GM18861 (cell line): ENCODE results near the gene B3GALT5.
"Not testable (repeated sequence)": the region's sequence is repeated elsewhere in the genome, so short reads cannot be mapped to it uniquely, and the experiment has no call there.

Experiments used
- ATAC-seq: cut with Tn5 transposase; IDR thresholded peaks from one replicate; pipeline ENCODE4 v1.9.1; 2021; ENCODE audit not compliant: unreplicated experiment

B3GALT5 gene

DNA sequence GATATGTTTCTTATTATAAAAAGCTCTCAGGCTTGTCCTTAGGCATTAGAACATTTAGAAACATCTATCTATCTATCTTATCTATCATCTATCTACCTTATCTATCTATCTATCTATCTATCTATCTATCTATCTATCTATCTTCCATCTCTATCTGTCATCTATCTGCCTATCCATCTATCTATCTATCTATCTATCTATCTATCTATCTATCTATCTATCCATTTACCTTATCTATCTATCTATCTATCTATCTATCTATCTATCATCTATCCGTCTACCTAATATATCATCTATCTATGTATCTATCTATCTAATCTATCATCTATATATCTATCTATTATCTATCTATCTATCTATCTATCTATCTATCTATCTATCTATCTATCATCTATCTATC lies 77.1 kb downstream of the B3GALT5 start:
- ATAC-seq: not testable (repeated sequence)

DNA sequence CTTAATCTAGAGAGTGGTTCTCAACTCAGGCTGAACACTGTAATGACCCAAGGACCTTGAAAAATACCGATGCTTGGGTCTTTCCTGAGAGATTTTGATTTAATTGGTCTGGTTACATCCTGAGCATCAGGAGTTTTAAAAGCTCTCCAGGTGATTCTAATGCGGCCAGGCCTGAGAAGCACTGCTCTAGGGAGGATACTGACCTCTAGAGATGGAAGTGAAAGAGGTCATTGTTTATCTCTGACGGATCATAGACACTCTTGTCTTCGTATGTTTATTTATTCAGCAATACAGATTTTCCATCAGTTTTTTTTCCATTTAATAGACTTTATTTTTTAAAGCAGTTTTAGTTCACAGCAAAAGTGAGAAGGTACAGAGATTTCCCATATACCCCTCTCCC lies 77.7 kb downstream of the B3GALT5 start:
- no peak for ATAC-seq

DNA sequence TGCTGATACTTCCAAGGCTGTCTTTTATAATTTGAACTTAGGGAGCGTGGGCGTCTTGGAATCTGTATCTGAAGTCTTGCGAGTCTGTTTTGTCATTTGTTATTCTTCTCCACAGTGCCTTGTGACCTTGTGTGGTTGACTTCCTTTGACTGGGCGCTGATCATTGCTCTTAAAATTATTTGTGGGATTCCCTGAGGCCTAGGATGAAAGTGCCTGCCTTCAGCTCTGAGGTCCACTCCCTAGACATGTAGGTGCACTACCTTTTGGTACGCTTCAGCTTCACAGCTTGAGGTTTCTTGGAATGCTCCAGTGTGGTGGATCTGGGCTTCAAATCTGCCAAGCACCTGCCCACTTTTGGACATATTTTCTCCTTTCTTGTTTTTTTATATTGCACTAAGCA lies 82.0 kb downstream of the B3GALT5 start:
- no peak for ATAC-seq

DNA sequence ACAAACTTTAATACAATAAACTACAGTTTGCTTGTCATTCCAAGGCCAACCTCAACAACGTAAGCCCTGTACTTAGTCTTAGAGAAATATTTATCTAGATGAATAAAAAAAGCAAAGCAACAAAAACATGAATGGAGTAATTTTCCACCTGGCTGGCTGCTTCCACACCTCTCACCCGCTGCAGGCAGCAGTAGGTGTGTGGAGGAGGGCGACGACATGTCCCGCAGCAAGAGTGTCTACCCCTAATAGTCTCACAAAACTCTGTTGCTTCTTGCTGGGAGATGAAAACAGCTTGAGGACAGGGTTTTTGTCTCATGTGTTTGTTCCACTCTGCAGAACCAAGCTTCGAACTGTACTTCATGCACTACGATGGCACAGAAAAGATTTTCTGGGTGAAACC lies 83.5 kb downstream of the B3GALT5 start:
- no peak for ATAC-seq

DNA sequence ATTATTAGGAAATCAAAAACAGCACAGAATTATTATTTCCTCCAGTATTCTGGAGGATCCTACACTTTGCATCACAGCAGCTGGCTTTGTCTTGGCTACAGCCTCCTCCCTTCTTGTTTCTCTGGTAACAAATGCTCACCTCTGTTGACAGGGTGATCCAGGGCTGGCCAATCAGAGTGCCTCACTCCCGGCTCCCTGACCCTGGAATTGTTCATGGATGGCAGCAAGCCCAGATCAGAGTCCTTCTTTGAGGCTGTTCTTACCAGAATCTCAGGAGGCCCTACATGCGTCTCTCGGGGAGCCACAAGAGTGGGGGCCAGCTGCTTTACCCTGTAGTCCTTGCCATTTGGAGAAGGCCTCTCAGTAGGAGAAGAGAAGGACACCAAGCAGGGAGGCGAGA lies 83.9 kb downstream of the B3GALT5 start:
- ATAC-seq: no peak

DNA sequence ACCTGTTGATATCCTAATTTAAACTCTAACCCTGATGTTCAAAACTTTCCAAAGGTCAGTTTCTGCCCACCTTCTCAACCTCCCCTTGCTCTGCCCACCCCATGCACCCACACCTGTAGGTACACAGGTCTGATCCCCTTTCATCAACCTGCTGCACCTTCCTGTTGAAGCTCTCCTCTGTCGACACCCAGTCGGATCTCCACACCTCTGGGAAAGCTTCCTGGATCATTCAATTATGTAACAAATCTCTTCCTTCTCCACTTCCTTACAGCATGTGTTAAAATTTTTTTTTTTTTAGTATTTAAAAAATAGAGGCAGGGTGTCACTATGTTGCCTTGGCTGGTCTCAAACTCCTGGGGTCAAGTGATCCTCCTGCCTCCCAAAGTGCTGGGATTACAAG lies 87.6 kb downstream of the B3GALT5 start:
- no peak for ATAC-seq

DNA sequence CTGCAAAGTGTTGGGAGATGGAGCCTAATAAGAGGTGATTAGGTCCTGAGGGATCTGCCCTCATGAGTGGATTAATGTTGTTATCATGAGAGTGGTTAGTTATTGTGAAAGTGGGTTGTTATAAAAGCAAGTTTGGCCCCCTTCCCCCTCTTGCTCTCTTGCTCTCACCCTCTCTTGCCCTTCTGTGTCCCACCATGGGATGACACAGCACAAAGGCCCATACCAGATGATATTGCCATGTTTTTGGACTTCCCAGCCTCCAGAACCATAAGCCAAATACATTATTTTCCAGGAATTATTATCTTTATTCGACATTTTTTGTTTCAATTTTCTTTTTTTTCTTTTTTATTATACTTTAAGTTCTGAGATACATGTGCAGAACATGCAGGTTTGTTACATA lies 90.8 kb downstream of the B3GALT5 start:
- no peak for ATAC-seq

DNA sequence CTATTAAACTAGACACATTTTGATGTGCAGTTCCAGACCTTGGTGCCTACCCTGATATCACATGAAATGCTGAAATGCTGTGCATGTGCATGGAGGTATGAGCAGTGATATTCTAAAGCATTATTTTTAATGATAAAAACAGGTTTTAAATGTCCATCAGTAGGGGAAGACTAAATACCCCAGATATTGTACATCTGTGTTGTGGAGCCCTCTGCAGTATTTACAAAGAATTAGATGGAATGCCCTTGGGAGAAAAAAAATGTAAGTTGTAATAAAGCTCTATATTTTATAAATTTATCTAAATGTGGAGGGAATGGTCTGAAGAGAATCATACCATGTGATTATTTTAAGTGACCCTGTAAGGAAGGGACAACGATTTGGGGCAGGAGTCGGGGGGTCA lies 93.1 kb downstream of the B3GALT5 start:
- ATAC-seq: no peak

DNA sequence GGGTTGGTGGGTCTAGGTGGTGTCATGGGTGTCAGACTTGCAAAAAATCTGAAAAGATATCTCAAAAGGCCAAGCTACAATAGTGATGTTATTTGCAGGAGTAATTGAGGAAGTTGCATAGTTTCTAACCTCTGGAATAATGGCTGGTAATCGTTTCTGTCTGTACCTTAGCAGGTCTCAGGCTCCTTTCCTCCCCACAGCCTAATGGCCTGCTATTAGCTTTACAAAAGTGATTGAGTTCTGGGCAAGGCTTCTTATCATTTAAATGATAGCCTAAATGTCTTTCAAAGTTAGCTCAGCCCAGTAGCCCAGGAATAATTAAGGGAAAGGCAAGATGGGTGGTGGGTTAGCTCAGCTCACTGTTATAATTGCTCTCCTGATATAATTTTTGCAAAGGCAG lies 94.6 kb downstream of the B3GALT5 start:
- ATAC-seq: no peak

DNA sequence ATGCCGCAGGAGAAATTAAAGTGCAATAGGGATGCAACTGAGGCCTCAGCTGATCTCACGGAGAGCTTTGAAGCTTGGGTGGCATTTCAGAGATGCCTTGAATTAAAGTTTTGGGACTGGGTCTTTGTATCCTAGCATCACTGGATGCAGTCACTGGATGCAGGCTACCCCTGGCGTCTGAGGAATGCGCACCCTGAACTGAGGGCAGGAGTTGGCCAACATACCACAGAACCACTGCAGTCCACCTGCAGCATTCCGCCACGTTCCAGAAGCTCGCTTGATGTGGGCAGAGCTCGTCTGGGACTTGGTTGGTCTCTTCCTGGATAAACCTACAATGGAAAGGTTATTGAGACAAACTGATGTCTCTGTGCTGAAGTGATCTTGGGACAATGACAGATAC lies 98.1 kb downstream of the B3GALT5 start:
- no peak for ATAC-seq

DNA sequence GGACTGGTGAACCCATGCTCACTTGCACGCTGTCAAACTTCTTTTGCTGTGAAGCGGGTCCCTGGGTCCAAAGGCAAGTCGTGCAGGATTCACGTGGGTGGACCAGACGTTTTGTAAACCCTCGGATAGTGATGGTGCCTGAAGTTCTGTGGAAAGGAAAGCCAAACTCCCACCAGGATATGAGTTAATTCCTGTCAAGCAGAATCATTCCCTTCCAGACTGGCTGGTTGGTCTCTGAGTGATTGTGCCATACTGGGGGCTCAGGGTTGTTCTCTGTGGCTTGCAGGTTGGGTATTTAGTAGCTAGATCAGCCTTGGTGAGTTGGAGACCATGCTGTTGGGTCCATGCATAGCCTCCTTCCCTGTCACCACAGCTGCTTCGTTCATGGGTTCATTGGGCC lies 99.5 kb downstream of the B3GALT5 start:
- no peak for ATAC-seq

DNA sequence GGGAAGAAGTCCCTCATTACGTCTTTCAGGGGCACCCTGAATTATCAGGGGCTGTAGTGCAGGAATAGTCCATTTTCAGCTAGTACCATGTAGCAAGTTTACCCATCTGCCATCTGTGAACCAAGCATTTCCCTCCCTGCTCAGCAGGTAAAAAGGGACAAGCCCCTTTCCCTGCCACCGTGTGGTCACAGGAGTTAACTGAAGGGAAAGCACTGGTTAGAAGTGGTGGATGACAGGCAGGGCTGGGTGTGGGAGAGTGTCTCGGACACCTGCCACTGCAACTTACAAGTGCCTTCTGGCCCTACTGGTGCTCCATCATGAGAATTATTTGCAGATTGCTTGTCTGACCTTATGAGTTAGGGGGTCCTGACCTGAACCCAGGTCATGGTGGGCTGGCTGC lies 100.2 kb downstream of the B3GALT5 start:
- ATAC-seq: no peak

DNA sequence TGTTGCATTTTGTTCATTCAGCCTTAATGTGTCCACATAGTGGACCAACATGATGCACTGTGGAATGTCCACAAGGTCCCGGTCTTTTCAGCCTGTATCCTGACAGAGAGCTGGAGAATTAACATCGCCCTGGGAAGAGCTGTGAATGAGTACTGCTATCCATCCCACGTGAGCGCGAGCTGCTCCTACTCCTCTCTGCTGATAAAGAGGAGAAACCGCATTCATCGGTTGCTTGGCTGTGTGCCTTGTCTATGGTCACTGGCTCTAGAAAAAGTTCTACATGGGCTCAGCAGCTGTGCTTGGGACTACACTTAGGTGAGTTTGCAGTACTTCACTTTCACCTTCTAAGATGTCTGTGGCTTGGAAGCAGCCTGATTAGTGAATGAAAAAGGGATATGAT lies 101.2 kb downstream of the B3GALT5 start:
- ATAC-seq: no peak

DNA sequence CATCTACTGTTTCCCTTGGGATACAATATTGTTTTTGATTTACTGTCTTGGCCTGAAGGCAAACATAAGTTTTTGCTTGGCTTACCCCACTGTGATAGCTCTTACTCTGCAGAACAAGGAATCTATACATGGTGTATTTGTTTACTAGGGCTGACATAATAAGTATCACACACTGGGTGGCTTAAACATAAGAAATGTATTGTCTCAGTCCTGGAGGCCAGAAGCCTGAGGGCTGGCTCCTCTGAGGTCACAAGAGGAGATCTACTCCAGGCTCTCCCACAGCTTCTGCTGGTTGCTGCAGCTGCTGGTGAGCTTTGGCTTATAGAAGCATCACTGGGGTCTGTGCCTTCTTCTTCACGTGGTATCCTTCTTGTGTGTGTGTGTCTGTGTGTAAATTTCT lies 101.6 kb downstream of the B3GALT5 start:
- ATAC-seq: no peak

DNA sequence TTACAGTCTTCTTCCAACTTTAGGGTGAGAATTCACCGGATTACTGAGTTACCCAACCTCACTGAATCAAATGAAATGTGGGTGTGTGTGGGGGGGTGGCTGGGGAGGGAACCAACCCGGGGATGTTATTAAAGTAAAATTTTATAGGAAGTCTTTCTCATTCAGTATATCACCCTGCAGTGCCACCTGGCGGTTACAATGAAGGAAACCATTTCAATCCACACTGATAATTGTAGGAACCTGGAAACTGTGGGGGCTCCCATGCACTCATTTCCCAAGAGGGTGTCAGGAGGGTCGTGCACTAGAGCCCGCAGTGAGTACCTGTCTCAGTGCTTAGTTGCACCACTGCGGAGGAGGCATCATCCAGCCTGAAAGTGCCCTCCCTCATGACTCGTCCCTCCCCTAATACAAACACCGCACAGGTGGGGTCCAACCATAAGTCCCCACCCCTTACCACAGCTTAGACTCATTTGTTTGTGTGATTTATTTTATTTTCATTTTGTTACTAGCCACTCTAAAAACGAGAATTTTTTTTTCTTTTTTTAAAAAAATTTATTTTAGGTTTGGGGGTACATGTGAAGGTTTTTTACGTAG lies 103.2 kb downstream of the B3GALT5 start:
- ATAC-seq: no peak

DNA sequence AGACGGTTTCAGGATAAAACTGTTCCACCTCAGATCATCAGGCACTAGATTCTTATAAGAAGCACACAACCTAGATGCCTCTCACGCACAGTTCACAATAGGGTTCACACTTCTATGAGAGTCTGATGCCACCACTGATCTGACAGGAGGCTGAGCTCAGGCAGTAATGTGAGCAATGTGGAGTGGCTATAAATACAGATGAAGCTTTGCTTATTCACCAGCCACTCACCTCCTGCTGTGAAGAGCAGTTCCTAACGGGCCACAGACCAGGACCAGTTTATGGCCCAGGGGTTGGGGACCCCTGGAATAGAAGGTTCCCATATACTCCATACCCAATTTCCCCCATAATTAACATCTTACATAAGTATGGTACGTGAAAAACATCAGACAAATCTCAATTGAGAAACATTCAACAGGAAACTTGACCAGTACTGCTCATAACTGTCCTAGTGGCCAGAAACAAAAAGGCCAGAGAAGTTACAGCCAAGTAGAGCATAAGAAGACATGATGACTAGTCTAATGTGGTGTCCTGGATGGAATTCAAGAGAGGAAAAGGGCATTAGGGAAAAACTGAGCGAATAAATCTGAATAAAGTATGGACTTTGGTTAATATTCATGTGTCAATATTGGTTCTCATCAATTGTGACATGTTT lies 107.5 kb downstream of the B3GALT5 start:
- no peak for ATAC-seq

DNA sequence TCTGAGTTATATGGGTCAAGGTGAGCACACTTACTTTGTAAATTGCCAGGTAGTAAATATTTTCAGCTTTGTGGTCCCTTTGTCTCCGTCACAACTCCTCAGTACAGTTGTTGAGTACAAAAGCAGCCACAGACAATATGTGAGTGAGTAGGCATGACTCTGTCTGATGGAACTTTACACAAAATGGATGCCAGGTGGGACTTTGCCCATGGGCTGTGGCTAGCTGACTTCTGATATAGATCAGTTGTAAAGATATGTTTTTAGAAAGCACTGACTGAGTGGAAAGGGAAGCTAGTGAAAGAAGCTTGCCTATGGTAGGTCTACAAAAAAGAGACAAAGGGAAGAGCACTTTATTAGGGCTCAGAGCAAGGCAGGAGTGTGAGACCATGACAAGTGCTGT lies 109.1 kb downstream of the B3GALT5 start:
- ATAC-seq: no peak
